NT2/D1 (cell line): Measurements from ENCODE around the gene PRDX5.

ENCODE experiments used
- SUZ12 ChIP-seq: IDR thresholded peaks from 2 replicates; pipeline ENCODE4 v1.6.1; 2011; ENCODE audit not compliant: insufficient read length, insufficient read depth; ENCODE audit errors: extremely low read depth
- YY1 ChIP-seq: IDR thresholded peaks from 2 replicates; pipeline ENCODE4 v1.6.1; 2011; ENCODE audit not compliant: insufficient read length, insufficient read depth
- ZNF274 ChIP-seq: IDR thresholded peaks from 2 replicates; pipeline ENCODE4 v1.6.1; 2011; ENCODE audit warnings: mild to moderate bottlenecking, low read depth, low read length

GRCh38 chr11:64316672-64317324, 1.1 kb upstream of the PRDX5 start:
- no peak for TF ChIP-seq ZNF274
- no peak for TF ChIP-seq SUZ12
- TF ChIP-seq YY1 = no peak
